HG02678 (cell line): ENCODE results near the gene HOXC6.
A peak's percentile ranks its signal among the peaks of the same experiment; 100 is the strongest.

Experiments
- ATAC-seq: cut with Tn5 transposase; IDR thresholded peaks from one replicate; pipeline ENCODE4 v1.9.1; 2021; ENCODE audit warnings: mild to moderate bottlenecking, moderate library complexity; ENCODE audit not compliant: unreplicated experiment

HOXC6 gene

DNA sequence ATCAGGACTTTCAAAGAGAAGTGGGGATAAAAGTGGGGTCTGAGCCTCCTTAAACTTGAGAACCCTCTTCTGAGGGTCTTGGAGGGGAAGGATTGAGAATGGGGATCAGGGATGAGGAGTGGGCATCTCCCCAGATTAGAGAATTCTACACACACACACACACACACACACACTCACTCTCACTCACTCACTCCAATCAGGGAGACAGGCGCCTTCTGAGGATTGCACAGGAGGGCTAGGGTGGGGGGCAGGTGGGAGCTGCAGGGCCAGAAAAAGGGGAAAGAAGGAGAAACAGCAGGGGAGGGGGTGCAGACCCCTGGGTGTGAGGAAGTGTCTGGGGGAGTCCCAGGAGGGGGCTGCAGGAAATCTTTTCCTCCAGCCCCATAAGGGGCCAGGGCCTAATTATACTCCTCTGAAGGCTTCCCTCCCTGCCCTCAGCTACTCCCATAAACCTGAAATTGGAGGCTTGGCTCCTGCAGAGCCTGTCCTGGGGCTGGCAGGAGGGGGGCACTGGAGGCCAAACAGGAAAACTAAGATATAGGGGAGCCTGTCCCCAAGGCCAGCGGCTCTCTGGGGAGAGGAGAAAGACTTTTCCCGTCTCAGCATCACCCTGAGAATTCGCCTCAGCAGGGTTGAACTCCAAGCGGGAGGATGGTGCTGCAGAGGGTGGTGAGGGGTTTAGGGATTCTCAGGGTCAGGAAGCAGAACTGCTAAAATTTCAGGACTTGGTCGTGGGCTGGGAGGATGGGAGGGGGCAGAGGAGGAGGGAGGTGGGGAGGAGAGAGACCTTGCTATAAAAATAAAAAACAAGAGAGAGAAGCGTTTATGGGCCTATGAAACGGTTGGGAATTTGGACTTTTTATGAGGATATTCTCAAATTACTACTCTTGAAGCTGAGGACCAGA is 26.7 kb upstream of the HOXC6 start:
- no peak for ATAC-seq

GRCh38 chr12:54002278-54002914 is 25.8 kb upstream of the HOXC6 start:
- ATAC-seq, result no peak

- ATAC-seq, result no peak
These were observed 25.3 kb upstream of the HOXC6 start for GRCh38 chr12:54002915-54003389.

DNA sequence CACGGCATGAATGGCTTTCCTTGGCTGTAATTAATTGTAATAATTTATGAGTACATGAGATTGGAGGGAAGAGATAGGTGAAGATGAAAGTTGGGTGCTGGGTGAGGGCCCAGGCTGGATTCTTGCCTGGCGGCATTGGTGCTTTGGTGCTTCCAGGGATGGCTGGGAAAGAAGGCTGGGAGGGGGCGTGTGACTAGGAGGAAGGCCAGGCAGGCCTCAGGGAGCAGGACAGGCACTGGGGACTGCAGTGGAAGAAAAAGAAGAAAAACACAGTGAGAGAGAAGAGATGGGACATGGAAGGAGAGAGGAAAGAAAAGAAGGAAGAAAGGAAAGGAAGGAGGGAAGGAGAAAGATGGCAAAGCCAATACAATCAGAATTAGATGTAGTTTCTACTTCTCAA is 24.6 kb upstream of the HOXC6 start:
- no peak for ATAC-seq

DNA sequence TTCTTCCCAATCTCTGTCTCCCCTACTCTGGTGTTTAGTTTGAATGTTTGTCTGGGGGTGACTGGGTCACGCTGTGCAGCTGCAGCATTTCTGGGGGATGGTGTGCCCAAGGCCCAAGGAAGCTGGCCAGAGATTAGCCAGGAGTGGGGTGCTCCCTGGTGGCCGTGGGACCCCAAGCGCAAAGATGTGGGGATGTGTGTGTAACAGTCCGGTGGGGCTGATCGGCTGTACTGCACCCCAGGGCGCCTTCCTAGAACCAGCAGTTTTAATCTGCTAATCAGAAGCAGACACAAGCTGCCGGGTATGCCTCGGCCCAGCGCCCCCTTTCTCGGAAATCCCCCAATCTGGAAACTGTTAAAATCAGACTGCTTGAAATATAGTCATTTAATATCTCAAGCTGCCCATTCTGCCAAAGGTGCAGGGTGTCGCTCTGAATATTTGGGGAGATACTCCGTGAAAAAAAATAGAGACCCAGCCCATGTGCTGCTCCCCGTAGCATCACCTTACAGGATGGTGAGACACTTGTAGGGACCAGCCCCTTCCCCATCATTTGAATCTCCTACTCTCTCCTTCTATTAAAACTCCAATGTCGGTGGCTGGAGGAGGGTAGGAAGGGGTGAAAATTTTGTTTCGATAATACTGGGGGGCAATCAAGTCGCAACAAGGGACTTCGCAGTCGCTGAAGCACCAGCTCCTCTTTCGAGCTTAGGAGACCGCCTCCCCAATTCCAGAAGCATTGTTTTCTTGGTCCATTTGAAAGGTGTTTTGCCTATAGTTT is 24.0 kb upstream of the HOXC6 start:
- no peak for ATAC-seq

GRCh38 chr12:54004841-54005530 is 23.3 kb upstream of the HOXC6 start:
- no peak for ATAC-seq

- no peak for ATAC-seq
These were observed 22.7 kb upstream of the HOXC6 start for GRCh38 chr12:54005531-54005852.

DNA sequence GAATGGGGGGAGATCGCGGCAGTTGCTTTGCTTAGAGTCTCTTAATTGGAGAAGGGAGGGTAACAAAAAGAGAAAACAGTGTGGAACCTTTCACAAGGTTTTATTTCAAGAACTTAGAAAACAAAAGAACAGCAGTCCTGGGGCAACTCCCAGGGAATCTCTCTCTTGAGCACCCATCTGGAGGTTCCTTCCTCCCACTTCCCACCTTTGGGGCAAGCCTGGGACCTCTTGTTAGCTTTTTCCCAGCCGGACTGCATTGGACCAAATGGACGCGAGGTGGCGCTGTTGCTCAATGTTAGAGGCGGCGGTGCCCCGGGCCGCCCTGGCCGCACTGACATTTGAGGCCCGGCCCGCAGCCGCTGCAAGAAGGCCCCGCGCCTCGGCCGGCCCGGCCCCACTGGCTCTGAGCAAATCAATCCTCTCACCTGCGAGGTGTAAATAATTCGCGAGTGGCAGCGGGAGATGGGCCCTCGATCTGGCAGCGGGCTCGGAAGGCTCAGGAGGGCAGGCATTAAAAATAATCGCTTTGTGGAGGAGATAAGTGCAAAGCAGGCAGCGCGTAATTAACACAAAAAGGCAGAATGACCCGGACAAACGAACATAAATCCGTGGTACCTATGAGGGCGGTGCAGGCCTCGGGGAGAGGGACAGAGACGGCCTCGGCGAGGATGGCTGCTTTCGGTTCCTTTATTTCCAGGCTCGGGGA is 22.2 kb upstream of the HOXC6 start:
- peak; percentile 76 for ATAC-seq

DNA sequence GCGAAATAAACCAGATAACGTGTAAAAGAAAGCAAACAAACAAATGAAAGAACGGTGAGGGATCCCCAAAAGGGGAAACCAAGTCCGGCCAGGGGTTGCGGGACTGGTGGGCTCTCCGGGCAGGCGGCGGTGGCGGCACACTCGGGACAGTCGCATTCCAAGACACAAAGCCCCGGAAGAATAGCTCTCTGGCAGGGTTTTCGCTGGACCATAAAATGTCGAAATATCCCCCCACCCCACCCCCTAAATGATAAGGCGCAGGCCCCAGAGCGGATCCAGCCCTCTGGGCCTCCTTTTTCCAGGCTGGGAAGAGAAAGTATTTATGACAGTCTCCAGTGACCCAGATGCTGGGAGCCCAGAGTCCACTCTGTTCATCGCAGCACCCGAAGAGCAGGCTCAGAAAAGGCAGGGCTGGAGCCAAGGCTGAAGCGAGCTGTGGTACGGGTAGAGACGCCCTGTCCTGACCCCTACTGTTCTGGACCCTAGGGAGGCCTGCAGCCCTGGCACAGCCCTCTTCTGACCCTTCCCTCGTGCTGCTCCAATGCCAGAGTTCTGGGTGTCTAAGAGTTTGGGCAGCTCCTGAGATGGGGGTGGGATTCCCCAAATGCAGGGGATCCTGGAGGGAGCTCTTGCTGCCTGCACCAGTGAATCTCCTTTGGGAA is 21.6 kb upstream of the HOXC6 start:
- no peak for ATAC-seq

DNA sequence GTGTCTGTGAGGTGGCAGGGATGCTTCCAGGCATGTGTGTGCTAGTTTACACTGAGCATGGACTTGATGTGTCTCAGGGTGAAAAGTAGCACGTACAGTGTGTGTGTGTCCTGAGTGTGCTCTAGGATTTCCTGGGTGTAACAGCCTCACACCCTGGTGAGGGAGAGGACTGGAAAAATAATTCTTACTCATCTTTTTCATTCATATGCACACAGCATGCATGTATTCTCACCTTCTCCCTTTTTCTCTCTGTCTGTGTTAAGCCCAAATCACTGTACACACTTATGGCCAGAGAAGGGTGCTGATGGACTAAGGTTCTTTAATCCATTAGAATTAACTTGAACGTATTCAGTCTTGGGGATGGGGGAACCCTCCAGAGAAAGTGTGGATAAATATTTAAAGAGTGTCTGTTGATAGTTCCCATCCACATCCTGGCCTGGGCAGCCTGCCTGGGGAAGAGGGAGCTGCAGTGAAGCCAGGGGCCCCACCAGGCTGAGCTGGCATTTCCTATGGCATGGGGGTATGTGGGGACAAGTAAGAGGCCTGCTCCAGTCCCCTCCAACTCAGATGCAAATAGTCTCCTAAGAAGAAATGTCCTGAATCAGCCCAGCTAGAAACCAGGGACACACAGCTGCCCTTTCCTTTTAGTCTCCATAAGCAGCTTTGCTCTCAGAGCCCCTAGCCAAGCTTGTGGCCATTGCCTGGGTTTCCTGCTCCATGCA is 20.5 kb upstream of the HOXC6 start:
- no peak for ATAC-seq

- no peak for ATAC-seq
These were observed 20.0 kb upstream of the HOXC6 start for GRCh38 chr12:54008260-54008552.

- no peak for ATAC-seq
These were observed 18.8 kb upstream of the HOXC6 start for GRCh38 chr12:54009171-54010052.

DNA sequence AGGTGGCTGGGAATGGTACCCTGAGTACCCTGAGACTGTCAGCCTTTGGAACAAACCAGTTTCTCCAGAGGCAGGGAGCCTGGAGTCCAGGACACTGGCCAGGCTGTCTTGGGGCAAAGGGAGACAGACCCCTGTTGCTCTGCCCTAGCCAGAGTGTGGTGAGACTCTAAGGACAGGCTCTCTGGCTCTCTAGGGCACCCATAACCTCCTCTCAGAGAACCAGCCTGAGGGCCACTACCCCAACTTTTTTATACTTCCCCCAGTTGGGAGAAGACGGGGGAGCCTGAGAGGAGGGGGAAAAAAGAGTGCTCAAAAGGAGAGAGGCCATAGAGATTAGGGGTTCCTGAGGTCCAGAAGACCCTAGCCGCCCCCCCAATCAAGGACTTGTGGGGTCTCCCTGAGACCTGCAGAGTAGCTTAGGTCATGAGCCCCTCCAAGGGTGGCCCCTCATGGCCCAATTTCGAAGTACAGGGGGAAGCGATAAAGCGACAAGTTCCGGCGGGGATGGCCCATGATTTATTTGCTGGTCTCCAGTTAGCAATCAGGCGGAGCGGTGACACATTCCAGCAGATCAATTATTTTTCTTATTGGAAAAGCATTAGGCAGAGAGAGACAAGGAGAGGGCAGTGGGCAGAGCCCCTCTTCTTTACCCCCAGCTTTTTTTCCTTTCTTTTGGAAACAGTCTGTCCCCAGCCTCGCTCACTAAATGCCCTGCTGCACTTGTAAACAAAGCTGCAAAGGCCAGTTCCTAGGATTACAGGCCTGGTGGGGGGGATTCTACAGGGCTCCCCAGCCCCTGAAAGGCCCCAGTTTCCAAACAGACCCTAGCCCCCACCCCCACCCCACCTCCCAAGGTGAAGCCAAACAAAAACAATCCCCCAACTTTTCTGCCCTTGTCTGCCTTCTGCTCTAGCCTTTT is 17.9 kb upstream of the HOXC6 start:
- ATAC-seq, result no peak

DNA sequence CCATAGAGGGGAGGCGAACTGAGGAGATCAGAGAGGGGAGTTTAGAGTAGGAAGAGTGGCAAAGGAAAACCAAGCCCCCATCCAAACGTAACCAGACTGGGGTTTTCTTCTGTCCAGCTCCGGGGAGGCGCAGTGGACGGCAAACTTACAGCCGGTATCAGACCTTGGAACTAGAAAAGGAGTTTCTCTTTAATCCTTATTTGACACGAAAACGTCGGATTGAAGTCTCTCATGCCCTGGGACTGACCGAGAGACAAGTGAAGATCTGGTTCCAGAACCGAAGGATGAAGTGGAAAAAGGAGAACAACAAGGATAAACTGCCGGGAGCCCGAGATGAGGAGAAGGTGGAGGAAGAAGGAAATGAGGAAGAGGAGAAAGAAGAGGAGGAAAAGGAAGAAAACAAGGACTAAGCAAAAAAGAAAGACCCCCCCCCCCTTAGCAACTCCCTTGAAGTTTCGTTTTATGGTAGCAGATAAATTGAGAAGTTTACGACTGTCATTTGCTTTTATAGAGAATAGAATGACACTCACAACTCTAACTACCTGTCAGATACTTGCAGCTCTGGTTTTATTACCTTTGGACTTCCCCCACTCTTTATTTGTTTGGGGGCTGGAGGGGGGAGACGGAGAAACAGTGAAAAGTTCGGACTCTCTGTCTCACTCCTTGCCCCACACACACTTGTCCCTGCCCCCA is 17.1 kb upstream of the HOXC6 start:
- no peak for ATAC-seq

GRCh38 chr12:54011665-54012532 is 16.3 kb upstream of the HOXC6 start:
- ATAC-seq, result no peak
